ENCODE measurements around the gene PDAP1. TPM values are rescaled to one million over a fixed set of nuclear protein-coding genes. Genes with fewer than 3 reads are reported as not detected.

Gene PDAP1
- total RNA-seq, 2 donors from 2014 or later, result 98.6 to 103 TPM

GRCh38 chr7:99455874-99456273 lies 47.5 kb upstream of the PDAP1 start:
- 70% methylated on average over 9 of the region's 9 CpGs for WGBS
- Histone ChIP-seq H3K4me1 (replicated peaks) (peaks cover 9% of the 10 kb centered on the region), H3K4me3 (no peak overlapping the region), H3K9me3 (no peaks in the 10 kb centered on the region), H3K27me3 (replicated peaks; ENCODE audit: insufficient read depth) (no peaks in the 10 kb centered on the region), H3K36me3 (peaks cover 0 to 31% of the 10 kb centered on the region in 2 donors), H3K27ac (no peak overlapping the region)
- TF ChIP-seq, protein P1, sequence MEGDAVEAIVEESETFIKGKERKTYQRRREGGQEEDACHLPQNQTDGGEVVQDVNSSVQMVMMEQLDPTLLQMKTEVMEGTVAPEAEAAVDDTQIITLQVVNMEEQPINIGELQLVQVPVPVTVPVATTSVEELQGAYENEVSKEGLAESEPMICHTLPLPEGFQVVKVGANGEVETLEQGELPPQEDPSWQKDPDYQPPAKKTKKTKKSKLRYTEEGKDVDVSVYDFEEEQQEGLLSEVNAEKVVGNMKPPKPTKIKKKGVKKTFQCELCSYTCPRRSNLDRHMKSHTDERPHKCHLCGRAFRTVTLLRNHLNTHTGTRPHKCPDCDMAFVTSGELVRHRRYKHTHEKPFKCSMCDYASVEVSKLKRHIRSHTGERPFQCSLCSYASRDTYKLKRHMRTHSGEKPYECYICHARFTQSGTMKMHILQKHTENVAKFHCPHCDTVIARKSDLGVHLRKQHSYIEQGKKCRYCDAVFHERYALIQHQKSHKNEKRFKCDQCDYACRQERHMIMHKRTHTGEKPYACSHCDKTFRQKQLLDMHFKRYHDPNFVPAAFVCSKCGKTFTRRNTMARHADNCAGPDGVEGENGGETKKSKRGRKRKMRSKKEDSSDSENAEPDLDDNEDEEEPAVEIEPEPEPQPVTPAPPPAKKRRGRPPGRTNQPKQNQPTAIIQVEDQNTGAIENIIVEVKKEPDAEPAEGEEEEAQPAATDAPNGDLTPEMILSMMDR (IDR thresholded peaks at IDR 0.05), result no peak
- TF ChIP-seq POLR2AphosphoS5 (IDR thresholded peaks at IDR 0.05) (no peak), POLR2A (IDR thresholded peaks at IDR 0.05) (no peak)
- intact Hi-C loops (cut with DNase I), result no loop called here
- no peak for DNase-seq (ENCODE audit: low spot score)

DNA sequence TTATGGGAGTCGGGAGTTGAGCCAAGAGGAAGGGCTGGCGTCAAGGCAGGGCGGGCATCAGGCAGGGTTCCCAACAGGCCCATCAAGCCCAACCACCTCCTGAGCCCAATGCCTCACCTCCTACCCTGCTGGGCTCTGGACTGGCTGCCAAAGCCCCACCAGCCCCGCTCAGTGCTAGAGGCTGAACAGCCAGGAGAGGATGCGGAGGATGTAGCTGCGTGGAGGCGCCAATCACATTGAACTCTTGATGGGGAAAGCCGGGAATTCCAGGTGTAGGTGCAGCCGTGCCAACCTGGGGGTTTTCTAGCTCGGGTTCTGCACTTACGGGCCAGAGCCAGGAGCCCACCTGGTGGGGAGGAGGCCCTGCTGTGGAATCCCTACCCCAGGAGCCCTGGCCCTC lies 44.7 kb upstream of the PDAP1 start:
- H3K27ac ChIP-seq, result no peak overlapping the region
- intact Hi-C loops (cut with DNase I), result no loop called here
- WGBS, result 51% methylated on average over 11 of the region's 11 CpGs
- TF ChIP-seq, protein P1 (IDR thresholded peaks at IDR 0.05), result no peak
- TF ChIP-seq POLR2A (IDR thresholded peaks at IDR 0.05) (no peak), POLR2AphosphoS5 (IDR thresholded peaks at IDR 0.05) (no peak)
- H3K4me3 ChIP-seq, result no peak overlapping the region
- no peaks in the 10 kb centered on the region for H3K9me3 ChIP-seq
- DNase-seq (ENCODE audit: low spot score), result no peak
- no peaks in the 10 kb centered on the region for H3K27me3 ChIP-seq (replicated peaks; ENCODE audit: insufficient read depth)
- H3K4me1 ChIP-seq (replicated peaks), result peaks cover 3% of the 10 kb centered on the region
- H3K36me3 ChIP-seq, result peaks cover 1 to 19% of the 10 kb centered on the region in 2 donors

DNA sequence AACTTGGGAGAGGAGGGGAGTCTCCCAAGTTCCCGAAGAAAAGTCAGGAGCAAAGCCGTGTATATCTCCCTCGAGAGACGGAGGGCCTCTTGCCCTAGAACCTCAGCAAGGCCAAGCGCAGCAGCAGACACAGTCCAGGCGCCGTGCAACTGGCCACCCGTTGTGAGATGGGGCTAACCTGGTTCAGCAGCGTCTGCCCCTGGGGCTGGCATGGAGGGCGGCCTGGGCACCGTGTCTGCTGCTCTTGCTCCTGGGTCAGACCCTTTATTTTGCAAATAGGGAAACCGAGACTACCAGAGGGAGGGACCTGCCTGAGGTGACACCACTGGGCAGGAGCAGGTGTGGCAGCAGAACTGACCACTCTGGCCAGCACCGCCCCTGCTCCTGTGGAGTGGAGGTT lies 44.1 kb upstream of the PDAP1 start:
- Histone ChIP-seq H3K4me3 (no peak overlapping the region), H3K27ac (peak overlapping the region in 1 of 2 donors; percentile 2), H3K4me1 (replicated peaks) (peaks cover 3% of the 10 kb centered on the region), H3K9me3 (no peaks in the 10 kb centered on the region), H3K36me3 (peaks cover 6 to 18% of the 10 kb centered on the region in 2 donors), H3K27me3 (replicated peaks; ENCODE audit: insufficient read depth) (no peaks in the 10 kb centered on the region)
- WGBS, result 90% methylated on average over 13 of the region's 13 CpGs
- no peak for DNase-seq (ENCODE audit: low spot score)
- TF ChIP-seq, protein P1 (IDR thresholded peaks at IDR 0.05), result no peak
- TF ChIP-seq POLR2A (IDR thresholded peaks at IDR 0.05) (no peak), POLR2AphosphoS5 (IDR thresholded peaks at IDR 0.05) (no peak)
- intact Hi-C loops (cut with DNase I), result no loop called here

DNA sequence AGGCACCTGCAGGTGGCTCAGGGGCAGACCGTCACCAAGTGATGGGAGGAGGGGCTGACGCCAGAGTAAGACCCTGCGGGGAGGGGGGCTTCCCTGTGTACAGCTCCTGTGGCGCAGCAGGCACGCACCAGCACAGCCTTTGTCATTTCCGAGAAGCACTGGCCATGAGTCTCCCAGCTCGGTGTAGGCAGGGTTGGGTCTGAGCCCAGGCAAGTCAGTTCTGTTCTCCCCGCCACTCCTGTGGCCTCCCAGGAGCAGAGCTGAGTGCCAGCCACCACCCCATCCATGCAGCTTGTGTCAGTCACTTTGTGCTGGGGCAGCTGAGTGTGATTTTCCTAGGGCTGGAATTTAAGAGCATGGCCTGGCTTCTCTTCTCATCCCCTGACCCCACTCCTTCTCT lies 43.5 kb upstream of the PDAP1 start:
- no peak for DNase-seq (ENCODE audit: low spot score)
- no peak overlapping the region for H3K27ac ChIP-seq
- no peaks in the 10 kb centered on the region for H3K9me3 ChIP-seq
- peaks cover 6 to 17% of the 10 kb centered on the region in 2 donors for H3K36me3 ChIP-seq
- WGBS, result 75% methylated on average over 6 of the region's 8 CpGs
- TF ChIP-seq POLR2AphosphoS5 (IDR thresholded peaks at IDR 0.05), result no peak
- H3K4me1 ChIP-seq (replicated peaks), result peaks cover 3% of the 10 kb centered on the region
- no peak overlapping the region for H3K4me3 ChIP-seq
- intact Hi-C loops (cut with DNase I), result no loop called here
- no peaks in the 10 kb centered on the region for H3K27me3 ChIP-seq (replicated peaks; ENCODE audit: insufficient read depth)

GRCh38 chr7:99449326-99449725 lies 40.9 kb upstream of the PDAP1 start:
- Histone ChIP-seq H3K27ac (no peak overlapping the region), H3K27me3 (replicated peaks; ENCODE audit: insufficient read depth) (no peaks in the 10 kb centered on the region), H3K9me3 (no peaks in the 10 kb centered on the region), H3K4me3 (no peak overlapping the region), H3K36me3 (peaks cover 6 to 7% of the 10 kb centered on the region in 2 donors), H3K4me1 (replicated peaks) (peaks cover 3% of the 10 kb centered on the region)
- no peak for DNase-seq (ENCODE audit: low spot score)
- WGBS, result 98% methylated on average over 4 of the region's 5 CpGs
- intact Hi-C loops (cut with DNase I), result no loop called here
- TF ChIP-seq POLR2A (IDR thresholded peaks at IDR 0.05) (no peak), POLR2AphosphoS5 (IDR thresholded peaks at IDR 0.05) (no peak)
- TF ChIP-seq, protein P1 (IDR thresholded peaks at IDR 0.05), result no peak

All from prostate gland (tissue), 2 donors.